ENCODE results near the gene PTPN6.

DNA sequence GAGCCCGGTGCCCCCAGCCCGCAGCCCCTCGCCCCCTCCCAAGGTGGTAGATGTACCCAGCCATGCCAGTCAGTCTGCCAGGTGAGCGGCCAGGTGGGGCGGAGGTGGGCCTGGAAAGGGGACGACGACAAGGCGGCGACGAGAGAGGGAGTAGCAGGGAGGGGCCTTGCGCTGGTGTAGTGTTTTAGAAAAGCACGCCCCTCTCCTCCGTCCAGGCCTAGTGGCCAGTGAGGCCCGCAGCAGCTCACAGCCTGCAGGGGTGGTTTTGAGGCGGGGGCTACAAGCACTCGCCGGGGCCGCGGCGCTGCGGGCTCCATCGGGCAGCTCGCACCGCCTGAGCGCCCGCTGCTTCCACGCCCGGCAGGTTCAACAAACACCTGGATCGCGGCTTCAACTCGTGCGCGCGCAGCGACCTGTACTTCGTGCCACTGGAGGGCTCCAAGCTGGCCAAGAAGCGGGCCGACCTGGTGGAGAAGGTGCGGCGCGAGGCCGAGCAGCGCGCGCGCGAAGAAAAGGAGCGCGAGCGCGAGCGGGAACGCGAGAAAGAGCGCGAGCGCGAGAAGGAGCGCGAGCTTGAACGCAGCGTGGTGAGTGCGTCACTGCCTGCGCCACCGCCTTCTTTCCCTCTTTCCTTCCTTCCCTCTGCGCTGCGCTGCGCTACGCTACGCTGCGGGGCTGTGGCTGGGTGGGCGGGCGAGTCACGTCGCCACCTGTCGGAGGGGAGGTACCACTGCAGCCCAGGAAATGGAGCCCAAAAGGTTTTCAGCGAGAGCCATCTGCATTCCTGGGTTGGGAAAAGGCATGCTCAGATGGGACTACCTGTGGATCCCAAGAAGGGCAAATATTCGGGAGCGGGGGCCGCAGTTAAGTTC lies 13.4 kb upstream of the PTPN6 start:
- peak; percentile 52 for TF ChIP-seq POLR2A (IDR thresholded peaks at IDR 0.05)
- TF ChIP-seq, protein P1, sequence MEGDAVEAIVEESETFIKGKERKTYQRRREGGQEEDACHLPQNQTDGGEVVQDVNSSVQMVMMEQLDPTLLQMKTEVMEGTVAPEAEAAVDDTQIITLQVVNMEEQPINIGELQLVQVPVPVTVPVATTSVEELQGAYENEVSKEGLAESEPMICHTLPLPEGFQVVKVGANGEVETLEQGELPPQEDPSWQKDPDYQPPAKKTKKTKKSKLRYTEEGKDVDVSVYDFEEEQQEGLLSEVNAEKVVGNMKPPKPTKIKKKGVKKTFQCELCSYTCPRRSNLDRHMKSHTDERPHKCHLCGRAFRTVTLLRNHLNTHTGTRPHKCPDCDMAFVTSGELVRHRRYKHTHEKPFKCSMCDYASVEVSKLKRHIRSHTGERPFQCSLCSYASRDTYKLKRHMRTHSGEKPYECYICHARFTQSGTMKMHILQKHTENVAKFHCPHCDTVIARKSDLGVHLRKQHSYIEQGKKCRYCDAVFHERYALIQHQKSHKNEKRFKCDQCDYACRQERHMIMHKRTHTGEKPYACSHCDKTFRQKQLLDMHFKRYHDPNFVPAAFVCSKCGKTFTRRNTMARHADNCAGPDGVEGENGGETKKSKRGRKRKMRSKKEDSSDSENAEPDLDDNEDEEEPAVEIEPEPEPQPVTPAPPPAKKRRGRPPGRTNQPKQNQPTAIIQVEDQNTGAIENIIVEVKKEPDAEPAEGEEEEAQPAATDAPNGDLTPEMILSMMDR (IDR thresholded peaks at IDR 0.05): peak; percentile 95 to 97 (median 97)
